ENCODE measurements around the gene COL23A1.

Gene COL23A1

DNA sequence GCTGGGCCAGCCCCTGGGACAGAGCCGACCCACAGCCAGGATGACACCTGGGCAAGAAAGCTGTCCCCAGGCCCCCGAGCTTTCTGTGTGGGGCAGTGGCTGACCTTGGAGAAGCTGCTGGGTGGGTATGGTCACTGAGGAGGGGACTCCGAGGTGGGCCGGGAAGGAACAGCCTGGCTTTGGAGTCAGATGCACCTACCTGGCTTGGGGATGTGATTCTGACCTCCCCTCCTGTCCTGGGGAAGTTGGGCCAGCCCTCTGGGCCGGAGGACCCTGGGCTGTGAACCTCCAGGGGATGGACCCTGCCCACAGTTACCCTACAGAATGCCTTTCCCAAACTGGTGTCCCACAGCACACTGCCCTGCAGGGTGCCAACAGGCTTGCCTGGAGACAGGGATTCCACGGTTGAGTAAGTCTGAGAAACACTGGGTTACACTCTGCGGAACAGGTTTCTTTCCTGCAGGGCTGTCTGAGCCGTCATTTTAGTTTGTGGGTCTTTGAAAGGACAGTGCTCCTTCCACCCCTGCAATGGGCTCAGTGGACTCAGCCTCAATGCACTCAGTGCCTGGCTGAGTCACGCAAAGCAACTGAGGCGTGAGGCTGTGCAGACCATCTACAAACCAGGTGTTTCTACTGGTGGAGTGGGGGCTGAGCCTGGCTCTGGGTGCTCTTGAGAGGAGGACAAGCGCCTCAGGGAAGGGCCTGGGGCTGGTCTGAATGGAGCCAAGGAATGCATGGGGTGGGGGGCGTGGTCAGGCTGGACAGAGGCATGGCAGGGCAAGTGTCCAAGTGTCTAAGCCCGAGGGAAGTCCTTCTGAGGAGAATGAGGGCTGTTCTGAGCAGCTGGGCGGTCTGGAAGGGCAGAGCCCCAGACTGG is 316.3 kb downstream of the COL23A1 start:
- Mint-ChIP-seq H3K27me3 (ENCODE audit: low read depth) (peaks cover 8% of the 10 kb centered on the region), H3K4me1 (peaks cover 18% of the 10 kb centered on the region), H3K36me3 (ENCODE audit: low read depth) (peaks cover 5% of the 10 kb centered on the region), H3K9me3 (no peaks in the 10 kb centered on the region), H3K4me3 (no peak overlapping the region), H3K27ac (no peak overlapping the region)
- no peak for TF ChIP-seq CTCF (IDR thresholded peaks at IDR 0.05; ENCODE audit: unreplicated experiment in 3 of 3)

DNA sequence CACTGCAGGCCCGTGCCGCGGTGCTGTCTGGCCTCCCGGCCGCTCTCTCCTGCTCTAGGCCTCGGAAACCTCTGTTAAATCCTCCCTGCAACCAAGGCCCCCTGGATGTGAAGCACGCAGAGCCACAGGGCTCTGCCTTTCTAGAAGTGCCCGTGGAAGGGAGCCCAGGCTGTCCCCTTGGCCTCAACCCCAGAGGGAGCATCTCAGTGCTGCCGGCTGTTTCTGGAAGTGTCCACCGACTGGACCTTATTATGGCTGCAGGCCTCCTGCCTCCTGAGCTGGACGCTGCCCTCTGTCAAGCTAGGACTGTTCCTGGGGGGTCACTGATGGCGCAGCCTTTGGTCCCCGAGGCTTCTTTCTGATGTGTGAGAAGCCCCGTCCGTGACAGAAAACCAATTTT is 317.2 kb downstream of the COL23A1 start:
- Mint-ChIP-seq H3K27me3 (ENCODE audit: low read depth) (peaks cover 5% of the 10 kb centered on the region), H3K27ac (no peak overlapping the region)
- no peak for TF ChIP-seq CTCF (IDR thresholded peaks at IDR 0.05; ENCODE audit: unreplicated experiment in 3 of 3)

GRCh38 chr5:178272591-178272990 is 317.6 kb downstream of the COL23A1 start:
- no peaks in the 10 kb centered on the region for H3K9me3 Mint-ChIP-seq
- H3K4me3 Mint-ChIP-seq, result no peak overlapping the region
- no peak for TF ChIP-seq CTCF (IDR thresholded peaks at IDR 0.05; ENCODE audit: unreplicated experiment in 3 of 3)
- peaks cover 18% of the 10 kb centered on the region for H3K4me1 Mint-ChIP-seq
- H3K27ac Mint-ChIP-seq, result no peak overlapping the region
- H3K27me3 Mint-ChIP-seq (ENCODE audit: low read depth), result peaks cover 2% of the 10 kb centered on the region
- peaks cover 5% of the 10 kb centered on the region for H3K36me3 Mint-ChIP-seq (ENCODE audit: low read depth)

More for the DNA sequence above, 317.2 kb downstream of the COL23A1 start:
- Mint-ChIP-seq H3K4me3 (no peak overlapping the region), H3K4me1 (peaks cover 18% of the 10 kb centered on the region), H3K9me3 (no peaks in the 10 kb centered on the region), H3K36me3 (ENCODE audit: low read depth) (peaks cover 5% of the 10 kb centered on the region)

DNA sequence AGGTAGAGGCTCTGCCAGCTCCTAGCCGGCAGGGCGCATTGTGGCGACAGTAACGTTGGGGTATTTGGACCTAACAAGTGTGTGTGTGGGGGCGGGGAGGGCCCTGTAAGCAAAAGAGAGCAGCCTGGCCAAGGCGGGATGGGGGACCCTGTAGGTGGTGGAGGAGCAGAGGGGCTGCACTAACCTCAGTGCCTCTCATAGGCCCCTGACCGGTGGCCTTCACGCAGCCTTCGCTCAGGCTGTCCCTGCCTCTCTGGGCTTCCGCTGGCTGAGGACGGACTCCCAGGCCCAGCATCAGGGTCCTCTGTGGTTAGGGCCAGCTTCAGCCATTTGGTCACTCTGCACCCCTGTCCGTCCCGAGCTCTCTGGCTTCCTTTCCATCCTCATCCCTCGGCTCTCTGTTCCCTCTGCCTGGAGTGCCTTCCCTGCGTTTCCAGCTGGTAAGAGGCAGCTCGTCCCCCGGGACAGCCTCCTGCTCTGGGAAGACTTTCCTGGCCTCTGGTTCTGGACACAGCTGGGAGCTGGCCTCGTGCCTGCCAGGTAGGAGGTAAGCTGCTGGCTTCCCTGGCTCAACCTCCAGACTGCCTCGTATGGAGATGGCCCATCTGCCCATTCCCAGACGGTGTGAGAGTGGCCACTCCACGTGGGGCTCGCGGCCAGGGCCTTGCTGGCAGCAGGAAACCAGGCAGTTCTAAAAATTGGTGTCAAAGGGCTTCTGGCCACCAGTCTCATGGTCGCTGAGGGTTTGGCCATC is 318.3 kb downstream of the COL23A1 start:
- Mint-ChIP-seq H3K9me3 (no peaks in the 10 kb centered on the region), H3K36me3 (ENCODE audit: low read depth) (peaks cover 5% of the 10 kb centered on the region), H3K4me1 (peaks cover 18% of the 10 kb centered on the region), H3K27ac (no peak overlapping the region), H3K27me3 (ENCODE audit: low read depth) (no peaks in the 10 kb centered on the region), H3K4me3 (no peak overlapping the region)
- no peak for TF ChIP-seq CTCF (IDR thresholded peaks at IDR 0.05; ENCODE audit: unreplicated experiment in 3 of 3)

- peaks cover 5% of the 10 kb centered on the region for H3K36me3 Mint-ChIP-seq (ENCODE audit: low read depth)
- H3K27ac Mint-ChIP-seq, result no peak overlapping the region
- TF ChIP-seq CTCF (IDR thresholded peaks at IDR 0.05; ENCODE audit: unreplicated experiment in 3 of 3), result no peak
- no peaks in the 10 kb centered on the region for H3K9me3 Mint-ChIP-seq
- H3K27me3 Mint-ChIP-seq (ENCODE audit: low read depth), result no peaks in the 10 kb centered on the region
- H3K4me3 Mint-ChIP-seq, result no peak overlapping the region
- peaks cover 18% of the 10 kb centered on the region for H3K4me1 Mint-ChIP-seq
Measured at GRCh38 chr5:178271231-178271630, 319.0 kb downstream of the COL23A1 start.

All from nephron (organoid).